B cell (primary cell): ENCODE data around the gene BTBD17.

Experiments used
- EZH2 ChIP-seq: IDR thresholded peaks from 2 replicates; pipeline ENCODE4 v1.6.1; 2012; ENCODE audit warnings: borderline replicate concordance, low read depth, mild to moderate bottlenecking, moderate library complexity, low read length; ENCODE audit not compliant: insufficient read depth, poor library complexity, severe bottlenecking
- TF ChIP-seq, protein P1 (sequence below): fragments of 200-600 bp; IDR thresholded peaks from one replicate; pipeline ENCODE4 v1.8.0; 2022; ENCODE audit warnings: antibody characterized with exemption, mild to moderate bottlenecking

DNA sequence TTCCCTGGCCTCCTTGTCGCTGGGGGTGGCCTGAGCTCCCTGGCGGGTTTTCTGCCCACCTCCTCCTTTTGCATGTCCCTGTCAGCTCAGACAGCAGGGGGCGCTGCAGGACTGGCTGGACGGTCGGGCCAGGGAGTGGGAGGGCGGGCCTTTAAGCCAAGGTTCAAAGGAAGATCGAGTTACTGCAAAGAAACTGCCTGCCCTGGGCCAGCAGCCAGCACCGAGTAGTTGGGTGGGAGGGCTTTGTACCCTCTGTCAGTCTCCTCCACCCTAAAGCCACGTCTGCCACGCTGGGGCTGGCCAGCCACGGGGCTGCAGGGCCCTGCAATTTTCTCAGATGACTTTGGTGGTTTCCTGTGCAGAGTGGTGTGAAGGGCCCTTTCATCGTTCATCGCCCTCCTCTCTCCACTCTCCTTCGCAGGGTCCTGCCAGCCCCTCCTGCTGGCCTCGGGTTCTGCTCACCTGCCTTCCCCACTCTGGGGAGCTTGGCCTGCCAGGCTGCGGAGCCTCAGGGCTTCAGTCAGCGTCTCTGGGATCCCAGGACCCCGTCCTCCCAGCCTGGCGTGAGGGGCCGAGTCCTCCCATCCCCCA lies 17.9 kb upstream of the BTBD17 start:
- TF ChIP-seq, protein P1, sequence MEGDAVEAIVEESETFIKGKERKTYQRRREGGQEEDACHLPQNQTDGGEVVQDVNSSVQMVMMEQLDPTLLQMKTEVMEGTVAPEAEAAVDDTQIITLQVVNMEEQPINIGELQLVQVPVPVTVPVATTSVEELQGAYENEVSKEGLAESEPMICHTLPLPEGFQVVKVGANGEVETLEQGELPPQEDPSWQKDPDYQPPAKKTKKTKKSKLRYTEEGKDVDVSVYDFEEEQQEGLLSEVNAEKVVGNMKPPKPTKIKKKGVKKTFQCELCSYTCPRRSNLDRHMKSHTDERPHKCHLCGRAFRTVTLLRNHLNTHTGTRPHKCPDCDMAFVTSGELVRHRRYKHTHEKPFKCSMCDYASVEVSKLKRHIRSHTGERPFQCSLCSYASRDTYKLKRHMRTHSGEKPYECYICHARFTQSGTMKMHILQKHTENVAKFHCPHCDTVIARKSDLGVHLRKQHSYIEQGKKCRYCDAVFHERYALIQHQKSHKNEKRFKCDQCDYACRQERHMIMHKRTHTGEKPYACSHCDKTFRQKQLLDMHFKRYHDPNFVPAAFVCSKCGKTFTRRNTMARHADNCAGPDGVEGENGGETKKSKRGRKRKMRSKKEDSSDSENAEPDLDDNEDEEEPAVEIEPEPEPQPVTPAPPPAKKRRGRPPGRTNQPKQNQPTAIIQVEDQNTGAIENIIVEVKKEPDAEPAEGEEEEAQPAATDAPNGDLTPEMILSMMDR = peak; percentile 76
- no peak for TF ChIP-seq EZH2
